ENCODE measurements around the gene C2orf81. TPM values are rescaled to one million over a fixed set of nuclear protein-coding genes. Genes with fewer than 3 reads are reported as not detected.

The C2orf81 gene
- total and polyA plus RNA-seq, 12 donors: 0.52 to 1.7 (median 1.2) TPM

- peak overlapping the region in 9 of 10 donors; percentile 20 to 58 (median 46) for H3K4me3 ChIP-seq
- peaks cover 0 to 64% (median 36%) of the 10 kb centered on the region in 9 donors for H3K36me3 ChIP-seq
- DNase-seq: peak; percentile 64 to 80
- intact Hi-C loops (cut with DNase I): loop anchor here in 1 of 10 donors (10.0 kb wide), 1 partner anchor 1140 kb away; the partner anchor contains the start of genes CCT7 and PRADC1
- H3K9me3 ChIP-seq: no peaks in the 10 kb centered on the region
- peaks cover 16 to 58% (median 36%) of the 10 kb centered on the region in 9 donors for H3K4me1 ChIP-seq
- H3K27ac ChIP-seq: peak overlapping the region in 8 of 10 donors; percentile 10 to 69 (median 50)
- TF ChIP-seq CTCF (IDR thresholded peaks at IDR 0.05): no peak
- H3K27me3 ChIP-seq: no peaks in the 10 kb centered on the region
- WGBS, 2 donors: 46 to 59% methylated on average over 16 to 19 of the region's 19 CpGs
- peak; percentile 81 to 95 (median 91) for ATAC-seq
Observed at GRCh38 chr2:74374509-74375205, 46.8 kb downstream of the C2orf81 start.

GRCh38 chr2:74373985-74374384 is 47.4 kb downstream of the C2orf81 start:
- H3K4me3 ChIP-seq: peak overlapping the region in 9 of 10 donors; percentile 20 to 58 (median 46)
- H3K27me3 ChIP-seq: no peaks in the 10 kb centered on the region
- peak in 4 of 8 donors; percentile 4 to 24 (median 11) for ATAC-seq
- WGBS, 2 donors: 64 to 75% methylated on average over 8 of the region's 8 CpGs
- no peak for TF ChIP-seq CTCF (IDR thresholded peaks at IDR 0.05)
- no peak for DNase-seq
- peaks cover under 1 to 71% (median 43%) of the 10 kb centered on the region in 9 donors for H3K36me3 ChIP-seq
- peaks cover 12 to 51% (median 30%) of the 10 kb centered on the region in 9 donors for H3K4me1 ChIP-seq
- H3K9me3 ChIP-seq: no peaks in the 10 kb centered on the region
- intact Hi-C loops (cut with DNase I): loop anchor here in 1 of 10 donors (10.0 kb wide), 1 partner anchor 1139 kb away; the partner anchor contains the start of genes CCT7 and PRADC1
- H3K27ac ChIP-seq: peak overlapping the region in 9 of 10 donors; percentile 2 to 69 (median 50)

GRCh38 chr2:74373221-74373676 is 48.2 kb downstream of the C2orf81 start:
- Histone ChIP-seq H3K4me1 (peaks cover 12 to 44% (median 29%) of the 10 kb centered on the region in 9 donors), H3K27ac (peak overlapping the region in 8 of 10 donors; percentile 0 to 69 (median 46)), H3K4me3 (peak overlapping the region in 1 of 10 donors; percentile 58), H3K36me3 (peaks cover 4 to 76% (median 51%) of the 10 kb centered on the region in 9 donors), H3K9me3 (no peaks in the 10 kb centered on the region), H3K27me3 (no peaks in the 10 kb centered on the region)
- ATAC-seq (peak; percentile 29 to 77 (median 57)), DNase-seq (peak; percentile 68 to 70)
- TF ChIP-seq CTCF (IDR thresholded peaks at IDR 0.05): no peak
- 51 to 63% methylated on average over 5 of the region's 5 CpGs for WGBS, 2 donors
- intact Hi-C loops (cut with DNase I): loop anchor here in 1 of 10 donors (10.0 kb wide), 1 partner anchor 1138 kb away; the partner anchor contains the start of genes CCT7 and PRADC1

GRCh38 chr2:74372674-74373073 is 48.7 kb downstream of the C2orf81 start:
- peak overlapping the region in 5 of 10 donors; percentile 2 to 69 (median 50) for H3K27ac ChIP-seq
- no peak for DNase-seq
- ATAC-seq: no peak
- TF ChIP-seq CTCF (IDR thresholded peaks at IDR 0.05): no peak
- no peaks in the 10 kb centered on the region for H3K9me3 ChIP-seq
- H3K4me3 ChIP-seq: peak overlapping the region in 1 of 10 donors; percentile 6
- intact Hi-C loops (cut with DNase I): loop anchor here in 1 of 10 donors (10.0 kb wide), 1 partner anchor 1138 kb away; the partner anchor contains the start of genes CCT7 and PRADC1
- 79 to 89% methylated on average over 6 of the region's 6 CpGs for WGBS, 2 donors
- H3K4me1 ChIP-seq: peaks cover 12 to 41% (median 29%) of the 10 kb centered on the region in 9 donors
- no peaks in the 10 kb centered on the region for H3K27me3 ChIP-seq
- H3K36me3 ChIP-seq: peaks cover 6 to 76% (median 52%) of the 10 kb centered on the region in 9 donors

Measured in heart right ventricle (tissue), 16 donors.